AG04450 (cell line): Measurements from ENCODE around the gene ARHGAP18. TPM values are rescaled to one million over a fixed set of nuclear protein-coding genes. Genes with fewer than 3 reads are reported as not detected.
A peak's percentile ranks its signal among the peaks of the same experiment; 100 is the strongest.

ENCODE experiments used
- CTCF ChIA-PET: fragments of 300-600, 350-600 bp; formaldehyde crosslinking; extraction: SDS; loops from one replicate; lab custom pipeline; 2022; ENCODE audit warnings: antibody characterized with exemption, inconsistent platforms; lab: Charles Lee
- POLR2A ChIA-PET: fragments of 350-600 bp; formaldehyde crosslinking; extraction: SDS; loops from one replicate; lab custom pipeline; 2021; ENCODE audit warnings: antibody characterized with exemption, inconsistent platforms; lab: Yijun Ruan, JAX
- DNase-seq: peaks from one replicate; pipeline ENCODE4 v3.0.0-alpha.2; 2011; ENCODE audit warnings: low read depth, low spot score
- H3K27ac ChIP-seq: one replicate; pipeline ENCODE4 v1.5.1; 2012; ENCODE audit warnings: low read depth, low read length, control low read depth
- H3K27me3 ChIP-seq: one replicate; pipeline ENCODE4 v1.6.0; 2012; ENCODE audit warnings: low read length; ENCODE audit not compliant: control insufficient read depth, insufficient read depth
- H3K4me3 ChIP-seq: 2 replicates; pipeline ENCODE4 v1.5.1; 2011; ENCODE audit warnings: mild to moderate bottlenecking, low read depth, low read length, control low read depth
- H3K9me3 ChIP-seq: 2 replicates; pipeline ENCODE4 v1.5.1; 2012; ENCODE audit warnings: low read length; ENCODE audit not compliant: control insufficient read depth, insufficient read depth
- CTCF ChIP-seq: IDR thresholded peaks from 2 replicates; pipeline ENCODE4 v1.5.1; 2011; ENCODE audit warnings: low read depth, low read length, control low read depth, inconsistent platforms
- polyA plus RNA-seq: library from polyadenylated mRNA; depleted of rRNA; stranded (reverse); fragments of >200 nt; gene quantifications from 2 replicates; pipeline ENCODE4 v1.2.3, GENCODE V29; 2011

The ARHGAP18 gene
- polyA plus RNA-seq, 1 experiment: 13.9 TPM

GRCh38 chr6:129713806-129714333, 3.9 kb upstream of the ARHGAP18 start:
- no peaks in the 10 kb centered on the region for H3K27me3 ChIP-seq
- ChIA-PET POLR2A (interaction anchor here (0.6 kb wide), 1 partner anchor 230 kb away, joined by 3 read pairs; no protein-coding TSS in a partner anchor), CTCF (interaction anchor here (1.0 to 2.3 kb wide), 3 partner anchors 17 to 62 kb away, joined by 3 to 5 read pairs (median 3); no protein-coding TSS in a partner anchor)
- DNase-seq: no peak
- H3K9me3 ChIP-seq: no peaks in the 10 kb centered on the region
- H3K27ac ChIP-seq: no peak overlapping the region
- H3K4me3 ChIP-seq: no peak overlapping the region
- no peak for TF ChIP-seq CTCF

- CTCF ChIA-PET: interaction anchor here (0.6 kb wide), 1 partner anchor 379 kb away, joined by 3 read pairs; no protein-coding TSS in a partner anchor
- H3K9me3 ChIP-seq: no peaks in the 10 kb centered on the region
- H3K27ac ChIP-seq: no peak overlapping the region
- no peak overlapping the region for H3K4me3 ChIP-seq
- no peak for DNase-seq
- no peak for TF ChIP-seq CTCF
- POLR2A ChIA-PET: interaction anchor here (2.3 kb wide), 1 partner anchor 27 kb away, joined by 16 read pairs; no protein-coding TSS in a partner anchor
- H3K27me3 ChIP-seq: no peaks in the 10 kb centered on the region
Observed at GRCh38 chr6:129711271-129711631, 1.3 kb upstream of the ARHGAP18 start.

GRCh38 chr6:129710450-129711270, 683 bp upstream of the ARHGAP18 start:
- no peak for DNase-seq
- H3K9me3 ChIP-seq: no peaks in the 10 kb centered on the region
- TF ChIP-seq CTCF: no peak
- ChIA-PET POLR2A (interaction anchor here (0.7 to 2.3 kb wide), 5 partner anchors 9 to 103 kb away, joined by 3 to 16 read pairs (median 6); no protein-coding TSS in a partner anchor), CTCF (interaction anchor here (0.6 to 1.1 kb wide), 2 partner anchors 112 to 379 kb away, joined by 3 read pairs; no protein-coding TSS in a partner anchor)
- peak overlapping the region; percentile 80 for H3K4me3 ChIP-seq
- H3K27me3 ChIP-seq: no peaks in the 10 kb centered on the region
- H3K27ac ChIP-seq: no peak overlapping the region

- Histone ChIP-seq H3K27me3 (no peaks in the 10 kb centered on the region), H3K4me3 (peak overlapping the region; percentile 80), H3K9me3 (no peaks in the 10 kb centered on the region), H3K27ac (no peak overlapping the region)
- DNase-seq: peak; percentile 26
- TF ChIP-seq CTCF: no peak
- ChIA-PET CTCF (interaction anchor here (1.0 to 2.5 kb wide), 2 partner anchors 108 to 111 kb away, joined by 3 to 7 read pairs; no protein-coding TSS in a partner anchor), POLR2A (interaction anchor here (0.6 to 2.3 kb wide), 5 partner anchors 10 to 1100 kb away, joined by 3 to 16 read pairs (median 5); no protein-coding TSS in a partner anchor)
Observed at GRCh38 chr6:129709196-129709768, 695 bp downstream of the ARHGAP18 start.
